NCI-H128 (cell line): ENCODE results near the gene FN1.
"Not testable (repeated sequence)": the region's sequence is repeated elsewhere in the genome, so short reads cannot be mapped to it uniquely, and the experiment has no call there.

ENCODE experiments used
- DNase-seq: peaks from one replicate; lab custom pipeline; 2025; ENCODE audit not compliant: unreplicated experiment; lab: John Stamatoyannopoulos, UW

Gene FN1

DNA sequence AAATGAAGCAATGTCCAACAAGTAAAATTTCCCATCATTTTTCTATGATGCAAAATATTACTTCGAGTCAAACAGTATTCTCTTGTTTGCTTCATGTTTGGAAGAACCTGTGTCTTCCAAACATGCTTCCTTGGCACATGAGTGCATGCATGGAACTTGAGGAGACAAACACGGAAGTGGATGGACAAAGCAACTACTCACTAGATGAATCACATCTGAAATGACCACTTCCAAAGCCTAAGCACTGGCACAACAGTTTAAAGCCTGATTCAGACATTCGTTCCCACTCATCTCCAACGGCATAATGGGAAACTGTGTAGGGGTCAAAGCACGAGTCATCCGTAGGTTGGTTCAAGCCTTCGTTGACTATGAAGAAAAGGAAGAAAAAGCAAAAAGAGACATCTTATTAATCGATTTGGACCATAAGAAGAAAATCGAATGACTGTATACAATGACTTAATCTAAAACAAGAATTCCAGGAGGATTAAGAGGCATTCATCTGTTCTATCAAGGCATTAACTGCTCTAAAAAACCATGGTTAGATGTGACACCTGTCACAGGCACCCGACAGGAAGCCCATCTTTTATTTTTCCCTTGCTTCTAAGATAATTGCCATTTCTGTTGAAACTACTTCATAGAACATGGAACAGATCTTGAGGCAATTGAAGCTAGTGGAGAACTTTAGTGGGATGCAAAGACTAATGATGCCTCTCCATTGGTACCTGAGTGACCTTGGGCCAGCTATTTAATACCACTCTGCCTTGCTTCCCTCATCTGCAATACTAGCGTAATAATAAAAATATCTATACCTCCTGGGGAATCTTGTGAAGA, 68.0 kb downstream of the FN1 start:
- no peak for DNase-seq

DNA sequence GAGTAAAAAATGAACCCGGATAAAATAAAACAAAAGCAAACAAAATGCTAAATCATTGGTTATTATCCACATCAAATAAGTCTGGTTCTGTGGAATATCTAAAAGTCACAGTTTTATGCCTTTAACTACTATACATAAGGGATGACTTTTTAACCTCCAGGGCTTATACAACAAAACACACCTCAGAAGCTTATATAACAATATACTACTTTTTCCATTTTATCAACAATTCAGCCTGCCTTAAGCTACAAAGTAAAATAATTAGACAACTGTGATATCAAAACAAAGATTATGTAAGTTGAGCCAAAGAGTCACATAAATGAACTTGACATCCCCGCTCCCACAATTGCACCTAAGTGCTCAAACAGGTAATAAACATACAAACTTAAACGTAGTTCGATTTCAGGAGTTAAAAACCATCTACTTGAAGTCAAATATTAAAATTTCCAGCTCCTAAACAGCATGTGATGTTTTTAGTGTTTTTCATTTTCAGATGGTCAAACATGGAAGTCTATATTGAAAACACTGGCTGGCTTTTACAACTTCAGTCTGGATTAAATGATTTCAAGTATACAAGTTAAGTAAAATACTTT, 69.3 kb downstream of the FN1 start:
- no peak for DNase-seq

DNA sequence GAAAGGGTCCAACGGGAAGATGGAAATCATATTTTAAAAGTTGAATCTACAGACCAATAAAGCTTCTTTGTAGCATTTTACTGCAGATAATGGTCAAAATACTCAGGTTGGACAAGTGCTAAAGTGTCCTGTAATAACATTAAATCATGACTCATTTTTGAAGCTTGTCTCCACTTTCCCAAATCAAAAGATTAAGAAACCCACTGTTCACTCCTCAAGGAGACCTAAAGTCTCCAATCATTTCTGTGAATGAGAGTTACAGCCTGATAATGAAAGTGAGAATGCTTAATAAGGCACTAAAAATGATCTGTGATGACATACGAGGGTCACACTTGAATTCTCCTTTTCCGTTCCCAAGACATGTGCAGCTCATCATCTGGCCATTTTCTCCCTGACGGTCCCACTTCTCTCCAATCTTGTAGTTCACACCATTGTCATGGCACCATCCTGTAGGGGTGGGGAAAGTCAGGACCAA, 70.6 kb downstream of the FN1 start:
- DNase-seq = no peak

DNA sequence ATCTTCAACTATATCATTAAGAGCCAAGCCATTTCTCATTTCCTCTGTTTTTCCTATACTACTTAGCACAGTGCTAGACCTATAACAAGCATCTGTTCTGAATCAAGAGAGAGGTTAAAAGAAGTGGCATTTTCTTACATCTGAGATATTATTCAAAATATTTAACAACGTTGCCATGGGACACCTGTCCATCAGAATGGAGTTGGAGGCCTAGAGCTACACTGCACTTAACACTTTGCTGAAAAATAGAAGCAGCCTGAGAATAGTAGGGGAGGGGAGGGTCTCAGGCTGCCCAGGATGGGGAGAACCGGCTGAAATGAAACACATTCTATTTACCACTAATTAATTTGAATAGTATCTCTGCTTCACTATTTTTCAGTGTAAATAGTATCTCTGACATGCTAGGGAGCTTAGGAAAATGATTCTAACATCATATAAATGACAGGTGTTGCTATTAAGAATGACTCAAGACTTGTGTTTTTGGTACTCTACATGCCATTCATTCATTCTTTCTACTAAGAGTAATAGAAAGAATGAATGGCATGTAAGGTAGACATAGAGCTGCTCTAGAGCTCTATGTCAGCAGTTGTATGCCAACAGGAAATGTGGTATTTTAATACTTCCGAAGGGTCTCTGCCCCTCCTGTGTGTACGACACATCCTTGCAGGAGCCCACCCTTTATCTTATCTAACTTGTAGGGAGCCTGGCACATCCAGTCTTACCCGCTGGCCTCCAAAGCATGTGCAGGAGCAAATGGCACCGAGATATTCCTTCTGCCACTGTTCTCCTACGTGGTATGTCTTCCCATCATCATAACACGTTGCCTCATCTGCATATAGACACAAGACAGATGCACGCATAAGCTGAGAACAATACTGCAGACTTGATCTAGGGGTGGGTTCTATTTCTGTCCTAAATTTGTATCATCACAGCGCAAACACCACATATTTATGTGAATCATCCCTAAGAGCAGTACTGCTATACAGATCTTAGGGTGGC, 71.4 kb downstream of the FN1 start:
- DNase-seq = no peak

DNA sequence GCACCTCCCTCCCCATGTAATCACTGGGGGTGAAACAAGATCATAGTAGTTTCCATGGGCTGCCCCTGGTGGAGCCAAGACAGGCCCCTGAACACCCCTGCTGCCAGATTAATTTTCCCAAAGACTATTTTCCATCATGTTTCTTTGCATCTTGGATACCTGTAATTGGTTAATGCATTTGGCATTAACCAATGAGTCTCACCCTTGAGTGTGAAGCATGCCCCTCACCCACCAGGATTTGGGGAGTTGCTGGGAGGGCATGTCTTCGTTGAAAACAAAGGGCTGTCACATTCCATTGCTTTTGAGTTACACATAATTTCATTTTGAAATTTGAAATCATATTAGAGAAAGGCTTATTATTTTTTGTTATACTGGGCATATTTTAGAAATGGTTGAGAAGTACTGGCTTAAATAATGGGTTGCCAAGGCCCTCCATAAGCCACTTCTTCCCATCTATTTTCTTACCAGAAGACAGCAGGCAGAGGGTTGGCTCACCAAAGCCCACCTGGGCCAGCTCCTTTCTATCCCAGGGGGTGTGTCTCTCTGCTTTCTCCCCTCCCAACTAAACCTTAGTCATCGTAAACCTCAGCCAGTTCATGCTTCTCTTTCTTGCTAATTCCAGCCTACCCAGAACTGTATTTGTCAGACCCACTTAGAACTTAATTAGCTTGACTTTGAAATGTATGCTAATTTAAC, 72.3 kb downstream of the FN1 start:
- DNase-seq = no peak

DNA sequence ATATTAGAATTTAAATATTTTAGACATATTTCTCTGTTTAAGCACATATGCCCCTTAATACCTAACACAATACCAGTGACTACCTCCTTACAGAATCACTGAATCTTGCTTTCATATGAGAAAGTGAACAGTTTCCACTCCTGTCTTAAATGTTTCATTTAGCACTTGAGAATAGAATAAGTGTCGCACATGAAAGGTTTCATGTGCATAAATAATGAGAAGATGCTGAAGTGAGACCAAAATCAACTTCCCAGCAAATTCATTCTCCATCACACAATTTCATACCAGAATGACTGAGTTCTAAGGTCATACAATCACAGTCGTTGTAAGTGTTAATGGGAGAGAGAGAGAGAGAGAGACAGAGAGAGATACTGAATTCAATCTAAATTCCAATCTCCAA, 72.8 kb downstream of the FN1 start:
- DNase-seq = no peak

DNA sequence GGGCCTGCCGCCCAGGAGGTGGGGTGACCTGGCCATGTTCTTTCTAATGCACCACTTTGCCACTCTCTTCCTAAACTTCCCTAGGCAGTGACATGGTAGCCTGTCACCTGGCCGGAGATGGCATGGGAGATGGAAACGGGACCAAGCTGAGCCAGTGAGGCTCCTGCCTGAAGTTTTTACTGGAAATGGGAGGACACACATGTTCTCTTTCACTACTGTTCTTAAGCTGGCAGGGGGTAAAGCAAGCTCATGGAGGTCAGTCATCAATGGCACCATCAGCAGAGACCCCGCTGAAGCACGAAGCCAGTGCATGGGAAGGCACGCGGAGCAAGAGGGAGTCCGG, 73.3 kb downstream of the FN1 start:
- DNase-seq = no peak

DNA sequence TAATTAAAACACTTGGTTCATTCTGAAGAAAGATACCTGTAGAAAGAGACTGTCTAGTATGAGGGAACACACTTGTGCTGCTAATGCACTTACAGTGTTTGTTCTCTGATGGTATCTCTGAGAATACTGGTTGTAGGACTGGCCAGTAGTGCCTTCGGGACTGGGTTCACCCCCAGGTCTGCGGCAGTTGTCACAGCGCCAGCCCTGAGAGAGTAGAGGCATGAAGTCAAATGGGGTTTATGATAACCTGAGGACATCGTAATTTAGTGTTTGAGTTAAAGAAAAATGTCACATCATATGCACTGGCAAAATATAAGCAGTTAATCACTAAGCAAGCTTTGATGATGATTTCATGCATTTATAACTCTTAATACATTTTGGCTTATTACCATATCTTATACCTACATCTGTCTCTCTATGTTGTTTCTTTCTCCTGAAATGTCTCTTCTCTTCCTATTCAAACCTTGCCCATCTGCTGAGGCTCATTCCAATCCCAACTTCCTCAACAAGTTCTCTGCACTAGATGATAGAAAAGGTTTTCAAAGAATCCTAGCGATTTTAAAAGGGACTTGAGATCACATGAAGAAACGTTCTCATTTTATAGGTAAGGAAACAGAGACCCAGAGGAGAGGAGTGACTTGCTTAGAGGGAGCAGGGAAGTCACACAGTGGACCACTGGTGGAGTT, 73.8 kb downstream of the FN1 start:
- no peak for DNase-seq

DNA sequence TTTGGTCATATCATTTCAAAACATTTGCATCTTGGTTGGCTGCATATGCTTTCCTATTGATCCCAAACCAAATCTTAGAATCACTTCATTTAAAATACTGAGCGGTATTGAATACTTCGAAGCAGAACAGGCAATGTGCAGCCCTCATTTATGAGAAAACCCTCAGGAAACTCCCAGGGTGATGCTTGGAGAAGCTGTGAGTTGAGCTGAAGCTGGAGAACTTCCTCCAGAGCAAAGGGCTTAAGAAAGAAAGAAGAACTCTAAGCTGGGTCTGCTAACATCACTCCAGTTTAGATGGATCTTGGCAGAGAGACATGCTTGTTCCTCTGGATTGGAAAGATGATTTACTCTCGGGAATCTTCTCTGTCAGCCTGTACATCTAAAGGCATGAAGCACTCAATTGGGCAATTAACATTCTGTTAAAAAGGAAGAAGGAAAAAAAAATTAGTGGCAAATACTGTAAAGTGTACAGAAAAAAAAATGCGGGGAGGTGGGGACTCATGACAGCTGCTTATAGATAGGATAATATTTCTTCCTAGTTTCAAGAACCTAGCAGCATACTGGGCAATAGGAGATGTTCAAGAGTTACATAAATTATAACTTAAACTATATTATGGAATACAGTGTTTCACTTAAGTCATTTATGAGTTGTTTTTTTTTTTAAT, 74.5 kb downstream of the FN1 start:
- no peak for DNase-seq

DNA sequence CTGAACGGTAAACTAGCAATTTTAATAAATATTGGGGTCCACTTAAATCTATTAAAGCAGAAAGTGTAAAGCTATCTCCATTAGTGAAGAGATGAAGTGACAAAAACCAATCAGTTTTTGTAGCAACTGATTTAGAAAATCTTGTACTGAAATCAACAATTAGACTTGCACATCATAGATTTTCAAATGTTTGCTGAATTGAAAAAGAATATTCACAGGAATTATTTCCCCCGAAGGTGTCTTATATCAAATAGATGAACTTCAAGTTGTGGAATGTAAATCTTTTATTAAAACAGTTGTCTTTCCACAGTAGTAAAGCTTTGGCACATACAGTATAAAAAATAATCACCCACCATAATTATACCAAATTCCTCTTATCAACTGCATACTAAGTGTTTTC, 75.3 kb downstream of the FN1 start:
- DNase-seq = no peak

DNA sequence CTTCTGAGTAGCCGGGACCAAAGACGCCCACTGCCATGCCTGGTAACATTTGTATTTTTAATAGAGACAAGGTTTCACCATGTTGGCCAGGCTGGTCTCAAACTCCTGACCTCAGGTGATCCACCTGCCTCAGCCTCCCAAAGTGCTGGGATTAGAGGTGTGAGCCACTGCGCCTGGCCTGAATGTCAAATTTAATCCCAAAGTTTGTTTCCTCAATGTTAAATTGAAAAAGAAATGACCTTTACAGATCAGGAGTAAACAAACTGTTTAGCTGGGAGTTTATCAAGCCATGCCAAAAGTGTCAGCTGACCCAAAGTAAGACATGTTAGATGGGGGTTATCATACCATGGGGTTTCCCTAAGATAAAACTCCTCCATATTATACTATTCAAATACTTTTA, 75.8 kb downstream of the FN1 start:
- not testable (repeated sequence) for DNase-seq

DNA sequence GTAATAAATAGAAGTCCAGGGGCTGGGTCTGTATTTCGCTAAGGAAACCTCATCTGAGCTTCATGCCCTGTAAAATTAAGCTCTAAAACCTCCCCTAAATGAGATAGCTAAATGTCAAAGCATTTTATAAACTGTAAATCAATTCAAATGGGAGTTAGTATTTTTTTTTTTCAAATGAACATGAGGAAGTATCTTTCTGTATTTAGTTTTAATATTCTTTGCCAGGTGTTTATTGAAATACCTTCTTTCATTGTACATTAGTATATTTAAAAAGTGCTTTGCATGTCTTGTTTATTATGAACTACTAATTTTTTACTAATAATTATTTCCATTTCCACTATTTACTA, 76.3 kb downstream of the FN1 start:
- DNase-seq = no peak

DNA sequence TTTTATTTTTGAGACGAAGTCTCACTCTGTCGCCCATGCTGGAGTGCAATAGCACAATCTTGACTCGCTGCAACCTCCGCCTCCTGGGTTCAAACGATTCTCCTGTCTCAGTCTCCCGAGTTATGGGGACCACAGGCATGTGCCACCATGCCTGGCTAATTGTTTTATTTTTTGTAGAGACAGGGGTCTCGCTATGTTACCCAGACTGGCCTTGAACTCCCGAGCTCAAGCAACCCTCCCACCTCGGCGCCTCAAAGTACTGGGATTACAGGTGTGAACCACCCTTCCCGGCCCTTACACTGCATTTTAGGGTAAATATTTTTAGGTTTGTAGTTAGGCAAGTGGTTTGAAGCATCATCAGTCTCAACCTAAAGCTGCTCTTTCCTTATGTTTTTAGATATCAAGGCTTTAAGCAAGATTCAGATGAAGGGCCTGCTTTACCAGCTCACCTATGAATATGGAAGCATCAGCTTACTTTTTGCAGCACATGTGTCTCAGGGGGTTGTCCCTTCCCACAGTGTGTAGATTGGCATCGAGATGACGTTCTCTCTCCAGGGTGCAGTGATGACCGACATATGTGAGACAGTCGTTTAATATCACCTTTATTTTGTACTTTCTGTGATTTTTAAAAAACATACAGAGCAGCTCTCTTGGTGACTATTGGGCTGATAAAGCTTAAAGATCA, 76.8 kb downstream of the FN1 start:
- no peak for DNase-seq

DNA sequence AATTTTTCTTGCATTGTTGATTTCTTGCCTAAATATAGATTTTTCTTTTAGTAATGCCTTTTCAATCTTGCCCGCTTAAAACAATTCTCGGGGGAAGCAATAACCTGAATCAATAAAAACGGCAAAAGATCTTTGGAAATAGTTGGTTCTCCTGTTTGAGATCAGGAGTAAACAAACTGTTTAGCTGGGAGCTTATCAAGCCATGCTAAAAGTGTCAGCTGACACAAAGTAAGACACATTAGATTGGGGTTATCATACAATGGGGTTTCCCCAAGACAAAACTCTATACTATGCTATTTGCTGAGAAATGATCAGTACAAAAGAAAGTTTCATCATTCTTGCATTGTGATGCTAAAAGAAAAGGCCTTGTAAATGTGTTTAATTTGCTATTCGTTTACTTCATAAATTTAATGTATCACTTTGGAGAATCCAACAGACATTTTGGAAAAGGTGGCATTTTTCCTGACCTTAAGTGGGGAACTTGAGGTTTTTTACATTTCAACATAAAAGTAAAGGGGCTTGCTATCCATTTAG, 77.5 kb downstream of the FN1 start:
- DNase-seq = no peak

DNA sequence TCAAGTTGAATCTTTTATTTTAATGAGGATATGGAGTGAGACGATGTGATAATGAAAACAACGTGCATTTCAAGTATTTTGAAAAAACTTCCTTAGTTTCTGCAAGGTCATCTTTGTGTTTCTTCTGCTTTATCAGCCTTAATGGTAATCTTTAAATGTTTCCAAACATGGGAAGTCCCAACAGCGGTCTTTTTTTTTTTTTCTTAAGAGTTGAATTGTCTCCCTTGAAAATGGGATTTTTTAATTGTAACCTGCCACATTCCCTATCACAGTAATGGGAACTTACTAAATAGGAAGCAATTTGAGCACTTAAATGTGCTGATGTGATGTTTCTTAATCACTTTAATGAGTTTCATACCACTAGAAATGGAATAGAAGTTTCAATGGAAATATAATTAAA, 78.2 kb downstream of the FN1 start:
- no peak for DNase-seq

DNA sequence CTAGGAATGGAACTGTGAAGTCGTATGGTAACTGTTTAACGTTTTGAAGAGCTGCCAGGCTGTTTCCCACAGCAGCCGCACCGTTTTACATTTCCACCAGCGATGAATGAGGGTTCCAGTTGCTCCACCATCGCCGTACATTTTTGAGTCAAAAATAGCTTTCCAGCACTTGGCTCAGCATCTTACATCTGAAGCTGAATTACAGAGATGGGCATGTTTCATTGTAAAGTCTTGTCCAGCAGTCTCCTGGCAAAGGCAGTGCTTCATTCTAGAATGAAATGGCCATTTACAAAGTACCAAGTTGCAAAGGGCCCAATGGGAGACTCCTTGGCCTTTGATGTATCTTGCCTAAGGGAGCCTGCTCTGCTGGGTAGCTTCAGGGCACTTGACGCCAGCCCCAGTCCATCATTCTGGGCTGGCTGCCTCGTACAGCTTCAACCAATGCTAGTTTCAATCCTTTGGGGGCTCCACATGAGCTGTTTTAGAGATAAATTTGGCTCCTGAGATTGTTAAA, 78.9 kb downstream of the FN1 start:
- DNase-seq = no peak

DNA sequence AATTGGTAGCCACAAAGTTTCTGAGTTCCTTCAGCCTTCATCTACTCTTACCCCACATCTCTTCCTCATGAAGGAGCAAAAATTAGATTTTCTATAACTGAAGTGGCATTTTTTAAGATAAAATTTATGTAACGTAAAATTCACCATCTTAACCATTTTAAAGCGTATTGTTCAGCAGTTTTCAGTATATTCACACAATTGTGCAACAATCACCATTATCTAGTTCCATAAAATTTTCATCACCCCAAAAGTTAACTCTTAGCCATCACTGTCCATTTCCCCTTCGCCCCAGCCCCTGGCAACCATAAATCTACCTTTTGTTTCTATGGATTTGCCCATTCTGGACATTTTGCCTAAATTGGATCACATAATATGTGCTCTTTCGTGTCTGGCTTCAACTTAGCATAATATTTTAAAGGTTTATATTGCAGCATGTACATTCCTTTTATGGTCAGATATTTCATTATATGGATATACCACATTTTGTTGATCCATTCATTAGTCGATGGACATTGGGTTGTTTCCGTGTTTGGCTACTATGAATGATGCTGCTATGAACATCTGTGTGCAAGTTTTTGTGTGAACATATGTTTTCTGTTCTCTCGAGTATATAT, 79.4 kb downstream of the FN1 start:
- DNase-seq = no peak

DNA sequence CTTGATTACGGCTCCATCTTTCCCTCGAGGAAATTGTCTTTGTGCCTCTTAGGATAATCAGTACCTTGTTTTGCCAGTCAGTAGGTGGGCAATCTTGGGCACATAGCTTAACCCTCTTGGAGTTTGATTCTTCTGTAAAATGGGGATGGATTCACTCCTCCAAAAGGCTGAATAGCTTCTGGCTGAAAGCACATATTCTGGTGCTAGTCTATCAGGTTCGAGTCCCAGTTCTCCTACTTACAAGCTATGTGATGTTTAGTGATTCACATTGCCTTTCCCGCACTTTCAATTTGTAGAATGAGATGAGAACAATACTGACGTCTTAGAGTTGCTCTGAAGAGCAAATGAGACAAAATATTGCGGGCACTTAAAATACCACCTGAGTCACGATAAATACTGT, 80.1 kb downstream of the FN1 start:
- DNase-seq = no peak
